Endothelial cell of umbilical vein (primary cell): ENCODE results near the gene MXD4. TPM values are rescaled to one million over a fixed set of nuclear protein-coding genes. Genes with fewer than 3 reads are reported as not detected.

Experiments
- BruUV-seq: library from RNA; stranded (reverse); fragments of 400-500 nt; replicated peaks from 2 replicates; lab custom pipeline; 2021; lab: Mats Ljungman, UMichigan
- CTCF ChIA-PET: fragments of 300-600, 350-600 bp; sonication (Branson Sonifier 250); formaldehyde crosslinking; loops from one replicate; lab custom pipeline; 2021; ENCODE audit warnings: antibody characterized with exemption, inconsistent platforms; lab: Charles Lee
- POLR2A ChIA-PET: fragments of 300-600, 350-600 bp; sonication (Branson Sonifier 250); formaldehyde crosslinking; loops from one replicate; lab custom pipeline; 2021; ENCODE audit warnings: antibody characterized with exemption, inconsistent platforms; lab: Charles Lee
- DNase-seq: peaks from one replicate; pipeline ENCODE4 v3.0.0-alpha.2; 2011; ENCODE audit warnings: low read depth, low spot score
- FAIRE-seq: peaks from 2 replicates; lab custom pipeline; 2011; peaks lifted over from hg19 to GRCh38; lab: Jason Lieb, UNC
- H2AFZ ChIP-seq: 2 replicates; pipeline ENCODE4 v1.6.0; 2012; ENCODE audit warnings: low read depth, low read length, control low read depth, inconsistent platforms
- H3K27ac ChIP-seq: 2 replicates; pipeline ENCODE4 v1.5.1; 2011; ENCODE audit warnings: low read depth, mild to moderate bottlenecking, control low read depth, low read length, moderate library complexity; ENCODE audit not compliant: insufficient read depth
- H3K27me3 ChIP-seq, 2 experiments: 2 replicates each; pipeline versions ENCODE4 v1.6.0 to v1.6.1; 2011; ENCODE audit warnings: low read length in 2 of 2, mixed read lengths in 1 of 2; ENCODE audit not compliant: control insufficient read depth in 2 of 2, insufficient read depth in 2 of 2
- H3K36me3 ChIP-seq, 2 experiments: 2 replicates in 1 of 2; 3 replicates in 1 of 2; pipeline ENCODE4 v1.5.1; 2011; ENCODE audit warnings: low read length in 2 of 2, mild to moderate bottlenecking in 1 of 2, moderate library complexity in 1 of 2; ENCODE audit not compliant: control insufficient read depth in 2 of 2, insufficient read depth in 2 of 2; ENCODE audit errors: extremely low read depth in 1 of 2
- H3K4me1 ChIP-seq: 3 replicates; pipeline ENCODE4 v1.5.1; 2011; ENCODE audit warnings: mild to moderate bottlenecking, low read length; ENCODE audit not compliant: control insufficient read depth, insufficient read depth; ENCODE audit errors: extremely low read depth
- H3K4me2 ChIP-seq: 2 replicates; pipeline ENCODE4 v1.6.1; 2011; ENCODE audit warnings: low read length, control low read depth, mixed read lengths; ENCODE audit not compliant: insufficient read depth
- H3K4me3 ChIP-seq, 3 experiments: fragments of 200-600 bp in 1 of 3; sonication (generic), shearing (Covaris generic) in 1 of 3; replicated peaks in 1 of 3; 2 replicates each; pipeline ENCODE4 v1.5.1; 2011 to 2016; ENCODE audit warnings: control low read depth in 3 of 3, low read length in 3 of 3, mild to moderate bottlenecking in 2 of 3, inconsistent platforms in 1 of 3, low read depth in 1 of 3, moderate library complexity in 1 of 3; ENCODE audit not compliant: insufficient read depth in 1 of 3
- H3K79me2 ChIP-seq: 2 replicates; pipeline ENCODE4 v1.6.0; 2012; ENCODE audit warnings: low read length, inconsistent platforms; ENCODE audit not compliant: control insufficient read depth, insufficient read depth
- H3K9ac ChIP-seq: replicated peaks from 2 replicates; pipeline ENCODE3; 2011; ENCODE audit warnings: low read length, control low read depth; ENCODE audit not compliant: insufficient read depth; ENCODE audit errors: extremely low read depth
- H3K9me1 ChIP-seq: replicated peaks from 3 replicates; pipeline ENCODE4 v1.6.0; 2011; ENCODE audit warnings: mild to moderate bottlenecking, low read length; ENCODE audit not compliant: control insufficient read depth, insufficient read depth; ENCODE audit errors: extremely low read depth
- H3K9me3 ChIP-seq: replicated peaks from 2 replicates; pipeline ENCODE4 v1.5.1; 2012; ENCODE audit warnings: low read length, inconsistent platforms; ENCODE audit not compliant: control insufficient read depth, insufficient read depth
- H4K20me1 ChIP-seq: replicated peaks from 2 replicates; pipeline ENCODE3; 2011; ENCODE audit warnings: mild to moderate bottlenecking, low read length; ENCODE audit not compliant: control insufficient read depth, insufficient read depth; ENCODE audit errors: extremely low read depth
- EZH2 ChIP-seq: IDR thresholded peaks from 2 replicates; pipeline ENCODE4 v1.6.1; 2012; ENCODE audit warnings: borderline replicate concordance, low read depth, mild to moderate bottlenecking, moderate library complexity, low read length, inconsistent platforms; ENCODE audit not compliant: severe bottlenecking
- FOS ChIP-seq: IDR thresholded peaks from 2 replicates; pipeline ENCODE4 v1.6.1; 2011; ENCODE audit warnings: mild to moderate bottlenecking, low read length, moderate library complexity, borderline replicate concordance; ENCODE audit not compliant: insufficient read depth
- GATA2 ChIP-seq: IDR thresholded peaks from 2 replicates; pipeline ENCODE4 v1.7.0; 2011; ENCODE audit warnings: low read depth, mild to moderate bottlenecking, moderate library complexity, mixed read lengths, low read length; ENCODE audit not compliant: insufficient read length, insufficient read depth
- MYC ChIP-seq: IDR thresholded peaks from one replicate; pipeline ENCODE4 v1.6.1; 2011; ENCODE audit warnings: mild to moderate bottlenecking, low read depth, low read length
- POLR2A ChIP-seq: IDR thresholded peaks from 2 replicates; pipeline ENCODE4 v1.6.1; 2012; ENCODE audit warnings: low read depth, mild to moderate bottlenecking, control low read depth, low read length
- dilution Hi-C: fragments of 300-500 bp; cut with MboI; formaldehyde crosslinking; loops from one replicate; pipeline ENCODE4 v1.15.0; 2019; ENCODE audit warnings: low sequenced_read_pairs; ENCODE audit not compliant: extremely low pct_ligation_motif_present
- intact Hi-C: fragments of 100-400 bp; cut with micrococcal nuclease; formaldehyde crosslinking; loops from one replicate; pipeline ENCODE4 v1.10.0; 2022
- polyA plus RNA-seq, 4 experiments: library from polyadenylated mRNA; depleted of rRNA in 3 of 4; stranded (reverse) in 3 of 4; unstranded in 1 of 4; fragments of >200 nt; gene quantifications; 2 replicates each; pipeline versions ENCODE4 v1.2.1 to v1.2.3, GENCODE V29; 2011 to 2012; ENCODE audit warnings: missing spikeins in 1 of 4
- total RNA-seq: library from RNA; stranded (reverse); gene quantifications from 2 replicates; pipeline ENCODE4 v1.2.3, GENCODE V29; 2021
- TF ChIP-seq, protein P1 (sequence below): IDR thresholded peaks from 2 replicates; pipeline ENCODE4 v1.6.1; 2011; ENCODE audit not compliant: insufficient read depth, insufficient read length
- TF ChIP-seq, protein P2 (sequence below), 2 donors: IDR thresholded peaks; 1 replicate in 1 of 2; 2 replicates in 1 of 2; pipeline ENCODE4 v1.5.1; 2011; ENCODE audit warnings: low read length in 2 of 2, mild to moderate bottlenecking in 2 of 2, moderate library complexity in 2 of 2, control low read depth in 1 of 2, inconsistent platforms in 1 of 2, low read depth in 1 of 2; ENCODE audit not compliant: insufficient read depth in 1 of 2; ENCODE audit errors: extremely low read depth in 1 of 2

MXD4 gene
- total and polyA plus RNA-seq, 2 donors (not counting 3 experiments of a cell fraction or from before 2014, with no cell fraction given) = 62.7 to 74.1 TPM

GRCh38 chr4:2246384-2247127 is 15.4 kb downstream of the MXD4 start:
- Histone ChIP-seq H3K36me3 (peaks cover under 1 to 17% of the 10 kb centered on the region in 2 experiments), H3K27me3 (no peaks in the 10 kb centered on the region), H3K9me1 (no peaks in the 10 kb centered on the region), H3K4me2 (no peak overlapping the region), H3K9me3 (no peaks in the 10 kb centered on the region), H3K4me3 (no peak overlapping the region), H3K27ac (no peak overlapping the region), H2AFZ (no peak overlapping the region), H4K20me1 (no peaks in the 10 kb centered on the region), H3K79me2 (peaks cover 3% of the 10 kb centered on the region), H3K4me1 (peaks cover 2% of the 10 kb centered on the region), H3K9ac (no peak overlapping the region)
- no TSS peak for BruUV-seq
- dilution Hi-C loops (no loop called here), intact Hi-C loops (no loop called here)
- FAIRE-seq (no peak), DNase-seq (no peak)
- TF ChIP-seq, protein P1, sequence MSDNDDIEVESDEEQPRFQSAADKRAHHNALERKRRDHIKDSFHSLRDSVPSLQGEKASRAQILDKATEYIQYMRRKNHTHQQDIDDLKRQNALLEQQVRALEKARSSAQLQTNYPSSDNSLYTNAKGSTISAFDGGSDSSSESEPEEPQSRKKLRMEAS = no peak
- no peak for TF ChIP-seq FOS
- POLR2A ChIA-PET = no interaction called here
- CTCF ChIA-PET = interaction anchor here (1.5 kb wide), 1 partner anchor 26 kb away, joined by 5 read pairs; no protein-coding TSS in a partner anchor

GRCh38 chr4:2245787-2246275 is 16.1 kb downstream of the MXD4 start:
- peaks cover 2% of the 10 kb centered on the region for H4K20me1 ChIP-seq
- CTCF ChIA-PET = interaction anchor here (1.5 kb wide), 1 partner anchor 25 kb away, joined by 5 read pairs; no protein-coding TSS in a partner anchor
- no peak for TF ChIP-seq MYC
- TF ChIP-seq FOS = no peak
- no peak for TF ChIP-seq EZH2
- no peak for TF ChIP-seq GATA2
- TF ChIP-seq, protein P2, sequence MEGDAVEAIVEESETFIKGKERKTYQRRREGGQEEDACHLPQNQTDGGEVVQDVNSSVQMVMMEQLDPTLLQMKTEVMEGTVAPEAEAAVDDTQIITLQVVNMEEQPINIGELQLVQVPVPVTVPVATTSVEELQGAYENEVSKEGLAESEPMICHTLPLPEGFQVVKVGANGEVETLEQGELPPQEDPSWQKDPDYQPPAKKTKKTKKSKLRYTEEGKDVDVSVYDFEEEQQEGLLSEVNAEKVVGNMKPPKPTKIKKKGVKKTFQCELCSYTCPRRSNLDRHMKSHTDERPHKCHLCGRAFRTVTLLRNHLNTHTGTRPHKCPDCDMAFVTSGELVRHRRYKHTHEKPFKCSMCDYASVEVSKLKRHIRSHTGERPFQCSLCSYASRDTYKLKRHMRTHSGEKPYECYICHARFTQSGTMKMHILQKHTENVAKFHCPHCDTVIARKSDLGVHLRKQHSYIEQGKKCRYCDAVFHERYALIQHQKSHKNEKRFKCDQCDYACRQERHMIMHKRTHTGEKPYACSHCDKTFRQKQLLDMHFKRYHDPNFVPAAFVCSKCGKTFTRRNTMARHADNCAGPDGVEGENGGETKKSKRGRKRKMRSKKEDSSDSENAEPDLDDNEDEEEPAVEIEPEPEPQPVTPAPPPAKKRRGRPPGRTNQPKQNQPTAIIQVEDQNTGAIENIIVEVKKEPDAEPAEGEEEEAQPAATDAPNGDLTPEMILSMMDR (IDR thresholded peaks at IDR 0.05; ENCODE audit: extremely low read depth in 1 of 2, insufficient read depth in 1 of 2, low read depth in 1 of 2, low read length in 2 of 2) = no peak
- TF ChIP-seq POLR2A = no peak
- TF ChIP-seq, protein P1 = no peak

More at GRCh38 chr4:2245787-2246275, 16.1 kb downstream of the MXD4 start:
- POLR2A ChIA-PET = no interaction called here
- Histone ChIP-seq H3K36me3 (peaks cover 0 to 13% of the 10 kb centered on the region in 2 experiments), H3K27me3 (no peaks in the 10 kb centered on the region), H3K9ac (no peak overlapping the region), H3K4me3 (no peak overlapping the region), H3K4me2 (no peak overlapping the region), H3K4me1 (peaks cover 6% of the 10 kb centered on the region), H2AFZ (no peak overlapping the region), H3K79me2 (peaks cover 10% of the 10 kb centered on the region), H3K27ac (no peak overlapping the region), H3K9me1 (no peaks in the 10 kb centered on the region), H3K9me3 (no peaks in the 10 kb centered on the region)
- FAIRE-seq (no peak), DNase-seq (no peak)
- intact Hi-C loops (no loop called here), dilution Hi-C loops (no loop called here)
- BruUV-seq = no TSS peak
